ENCODE results near the gene MRPS6.

DNA sequence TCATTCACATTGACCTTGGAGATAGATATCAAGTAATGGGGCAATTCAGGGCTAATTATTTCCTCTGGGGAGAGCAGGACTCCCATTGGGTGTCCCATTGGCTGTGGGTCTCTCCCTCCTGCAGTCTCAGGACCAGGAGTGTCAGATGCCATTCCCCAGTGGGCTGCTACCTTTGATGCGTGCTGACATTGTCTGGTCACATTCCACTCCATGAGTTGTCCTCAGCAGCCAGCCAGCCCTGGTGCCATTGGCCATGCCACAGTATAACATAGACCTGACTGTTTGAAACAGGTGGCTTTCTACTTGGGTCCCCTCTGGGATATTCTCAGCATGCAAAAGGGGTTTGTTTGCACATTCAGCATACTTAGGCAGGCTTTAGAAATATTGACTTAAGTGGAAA, 118.5 kb downstream of the MRPS6 start:
- TF ChIP-seq, protein P1, sequence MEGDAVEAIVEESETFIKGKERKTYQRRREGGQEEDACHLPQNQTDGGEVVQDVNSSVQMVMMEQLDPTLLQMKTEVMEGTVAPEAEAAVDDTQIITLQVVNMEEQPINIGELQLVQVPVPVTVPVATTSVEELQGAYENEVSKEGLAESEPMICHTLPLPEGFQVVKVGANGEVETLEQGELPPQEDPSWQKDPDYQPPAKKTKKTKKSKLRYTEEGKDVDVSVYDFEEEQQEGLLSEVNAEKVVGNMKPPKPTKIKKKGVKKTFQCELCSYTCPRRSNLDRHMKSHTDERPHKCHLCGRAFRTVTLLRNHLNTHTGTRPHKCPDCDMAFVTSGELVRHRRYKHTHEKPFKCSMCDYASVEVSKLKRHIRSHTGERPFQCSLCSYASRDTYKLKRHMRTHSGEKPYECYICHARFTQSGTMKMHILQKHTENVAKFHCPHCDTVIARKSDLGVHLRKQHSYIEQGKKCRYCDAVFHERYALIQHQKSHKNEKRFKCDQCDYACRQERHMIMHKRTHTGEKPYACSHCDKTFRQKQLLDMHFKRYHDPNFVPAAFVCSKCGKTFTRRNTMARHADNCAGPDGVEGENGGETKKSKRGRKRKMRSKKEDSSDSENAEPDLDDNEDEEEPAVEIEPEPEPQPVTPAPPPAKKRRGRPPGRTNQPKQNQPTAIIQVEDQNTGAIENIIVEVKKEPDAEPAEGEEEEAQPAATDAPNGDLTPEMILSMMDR (IDR thresholded peaks at IDR 0.05): no peak
- TF ChIP-seq POLR2A (IDR thresholded peaks at IDR 0.05) (no peak), POLR2AphosphoS5 (IDR thresholded peaks at IDR 0.05; ENCODE audit: insufficient read depth in 1 of 2, low read depth in 1 of 2) (no peak)

Data from vagina (tissue), 2 donors.